HG03575 (cell line): Measurements from ENCODE around the gene DPP3.
A peak's percentile ranks its signal among the peaks of the same experiment; 100 is the strongest.
"Not testable (repeated sequence)": the region's sequence is repeated elsewhere in the genome, so short reads cannot be mapped to it uniquely, and the experiment has no call there.

Experiments used
- ATAC-seq: cut with Tn5 transposase; IDR thresholded peaks from one replicate; pipeline ENCODE4 v1.9.1; 2021; ENCODE audit not compliant: unreplicated experiment, insufficient number of reproducible peaks, low FRiP score; ENCODE audit errors: extremely low read depth

DPP3 gene

DNA sequence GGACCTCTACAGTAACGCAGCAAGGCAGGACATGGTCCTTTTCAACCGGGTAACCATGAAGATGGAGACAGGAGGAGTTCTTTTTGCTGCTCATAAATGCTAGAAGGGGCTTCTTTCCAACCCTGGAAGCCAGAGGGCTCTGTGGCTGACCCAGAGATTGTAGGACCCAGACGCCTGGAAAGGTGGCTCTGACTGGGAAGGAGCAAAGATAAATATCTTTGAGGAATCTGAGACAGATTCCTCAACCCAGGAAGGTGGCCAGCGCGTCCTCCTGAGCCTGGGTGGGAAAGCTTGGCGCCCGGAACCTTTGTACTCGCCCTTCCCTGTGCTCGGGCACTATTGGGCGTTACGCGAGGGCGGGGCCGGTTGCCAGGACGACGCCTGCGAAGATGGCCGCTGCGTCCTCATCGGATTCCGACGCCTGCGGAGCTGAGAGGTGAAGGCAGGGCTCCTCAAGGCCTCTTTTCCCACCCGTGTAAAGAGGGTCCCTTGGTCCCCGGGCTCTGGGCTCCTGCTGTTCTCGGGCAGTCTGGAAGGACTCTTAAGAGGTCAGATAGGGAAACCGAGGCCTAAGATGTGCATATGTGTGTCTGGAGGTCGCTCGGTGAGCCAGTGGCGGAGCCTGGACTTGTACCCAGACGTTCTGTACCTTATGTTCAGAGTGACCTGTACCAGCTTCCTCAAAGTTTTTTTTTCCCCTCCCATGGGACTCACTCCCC, 30.2 kb downstream of the DPP3 start, which contains the start of gene BBS1:
Gene BBS1 (plus strand): TSS at position 365 of the 719 bp plus-strand sequence. CDS start 25 bp downstream, at position 390.
- no peak for ATAC-seq

DNA sequence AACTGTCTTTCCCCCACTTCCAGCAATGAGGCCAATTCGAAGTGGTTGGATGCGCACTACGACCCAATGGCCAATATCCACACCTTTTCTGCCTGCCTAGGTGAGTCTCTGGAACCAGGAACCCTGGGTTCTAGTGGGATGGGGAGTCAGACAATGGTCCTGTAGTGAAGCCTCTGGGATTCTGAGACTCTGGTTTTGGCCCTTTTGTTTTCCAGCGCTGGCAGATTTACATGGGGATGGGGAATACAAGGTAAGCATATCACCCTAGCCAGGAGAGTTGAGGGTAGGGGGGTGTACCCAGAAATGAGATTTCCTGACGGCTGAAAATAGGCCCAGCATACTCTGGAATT, 30.7 kb downstream of the DPP3 start:
- ATAC-seq: no peak

- no peak for ATAC-seq
These were observed 43.4 kb downstream of the DPP3 start for GRCh38 chr11:66523611-66524010.

- ATAC-seq: no peak
These were observed 44.2 kb downstream of the DPP3 start for GRCh38 chr11:66524304-66525040.

- ATAC-seq: no peak
These were observed 48.8 kb downstream of the DPP3 start for GRCh38 chr11:66529069-66529468.

- ATAC-seq: no peak
These were observed 49.4 kb downstream of the DPP3 start for GRCh38 chr11:66529655-66530054.

DNA sequence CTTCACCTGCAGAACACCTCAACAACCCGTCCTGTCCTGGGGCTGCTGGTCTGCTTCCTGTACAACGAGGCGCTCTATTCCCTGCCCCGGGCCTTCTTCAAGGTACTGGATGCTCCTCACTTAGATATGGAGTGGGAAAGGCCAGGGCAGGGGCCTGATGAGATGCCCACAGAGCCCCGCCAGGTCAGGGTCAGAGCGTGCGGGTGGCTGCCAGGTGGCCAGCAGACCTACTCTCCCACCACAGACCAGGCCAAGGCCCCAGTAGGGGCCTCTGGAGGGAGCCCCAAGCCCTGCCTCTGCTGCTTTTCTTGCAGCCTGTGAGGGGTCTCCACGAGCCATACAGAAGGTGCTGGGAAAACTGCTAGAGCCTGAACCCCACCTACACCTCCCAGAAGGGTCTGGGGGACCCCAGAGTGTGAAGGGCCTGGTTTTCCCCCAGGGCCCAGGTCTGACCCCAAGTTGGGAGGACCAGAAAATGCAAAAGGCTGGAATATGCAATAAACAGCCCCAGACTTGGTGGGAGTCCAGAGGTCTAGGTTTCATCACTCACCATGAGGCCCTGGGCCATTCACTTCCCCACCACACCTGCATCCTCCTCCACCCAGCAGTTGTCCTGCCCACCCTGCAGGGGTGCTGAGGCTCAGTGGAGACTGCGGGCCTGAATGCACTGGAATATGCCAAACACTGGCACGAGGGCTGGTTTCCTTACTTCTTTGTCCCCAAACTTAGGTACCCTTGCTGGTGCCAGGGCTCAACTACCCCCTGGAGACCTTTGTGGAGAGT, 50.9 kb downstream of the DPP3 start:
- no peak for ATAC-seq

DNA sequence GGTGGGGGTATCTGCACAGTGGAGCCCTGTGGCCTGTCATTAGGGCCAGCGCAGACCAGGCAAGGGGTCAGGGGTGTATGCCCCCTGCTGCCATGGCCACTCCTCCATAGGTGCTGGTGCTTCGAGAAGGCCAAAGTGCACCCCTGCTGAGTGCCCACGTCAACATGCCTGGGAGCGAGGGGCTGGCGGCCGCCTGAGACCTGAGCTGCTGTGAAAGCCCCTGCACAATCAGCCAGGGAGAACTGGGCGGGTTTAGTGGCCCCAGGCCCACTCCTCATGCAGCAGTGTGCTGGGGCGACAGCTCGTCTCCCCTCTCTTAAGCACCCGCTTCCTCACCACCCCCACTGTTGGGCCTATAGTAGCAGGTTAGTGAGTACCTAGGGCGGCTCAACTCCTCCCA, 51.6 kb downstream of the DPP3 start:
- no peak for ATAC-seq

DNA sequence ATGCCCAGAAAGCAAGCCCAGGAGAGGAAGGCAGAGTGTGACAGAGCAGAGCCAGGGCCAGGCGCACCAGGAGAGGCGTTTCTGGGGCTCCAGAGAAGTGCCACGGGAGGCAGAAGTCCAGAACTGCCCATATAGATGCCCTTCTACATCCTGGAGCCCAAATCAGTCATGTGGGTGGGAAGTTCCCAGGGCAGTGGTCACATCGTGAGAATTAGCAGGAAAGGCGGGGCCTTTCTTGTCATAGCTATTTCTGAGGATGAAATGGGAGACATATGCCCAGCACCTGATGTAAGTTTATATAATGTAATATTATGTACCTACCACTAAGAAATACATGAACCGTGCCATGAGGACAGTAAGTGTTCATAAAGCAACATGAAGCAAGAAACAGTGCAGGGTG, 52.5 kb downstream of the DPP3 start:
- no peak for ATAC-seq

GRCh38 chr11:66539170-66539869, 59.1 kb downstream of the DPP3 start:
- ATAC-seq: no peak

DNA sequence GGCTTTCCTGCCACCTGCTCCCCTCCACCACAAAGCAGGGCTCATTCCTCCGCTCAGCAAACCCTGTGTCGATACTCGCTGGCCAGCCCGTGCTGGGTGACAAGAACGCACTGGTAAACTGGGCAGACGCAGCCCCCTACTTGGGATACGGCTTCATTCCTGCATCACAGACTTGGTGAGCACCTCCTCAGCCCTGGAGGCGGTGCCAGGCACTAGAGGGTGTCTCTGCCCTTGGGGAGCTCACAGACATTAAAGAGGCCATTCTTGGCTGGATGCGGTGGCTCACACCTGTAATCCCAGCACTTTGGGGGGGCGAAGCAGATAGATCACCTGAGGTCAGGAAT, 59.6 kb downstream of the DPP3 start:
- ATAC-seq: no peak

- ATAC-seq: not testable (repeated sequence)
These were observed 60.4 kb downstream of the DPP3 start for GRCh38 chr11:66540598-66540997.

GRCh38 chr11:66541892-66542291, 61.7 kb downstream of the DPP3 start:
- ATAC-seq: no peak

- ATAC-seq: no peak
These were observed 62.1 kb downstream of the DPP3 start for GRCh38 chr11:66542362-66542761.

- ATAC-seq: no peak
These were observed 63.3 kb downstream of the DPP3 start for GRCh38 chr11:66543263-66544107.

DNA sequence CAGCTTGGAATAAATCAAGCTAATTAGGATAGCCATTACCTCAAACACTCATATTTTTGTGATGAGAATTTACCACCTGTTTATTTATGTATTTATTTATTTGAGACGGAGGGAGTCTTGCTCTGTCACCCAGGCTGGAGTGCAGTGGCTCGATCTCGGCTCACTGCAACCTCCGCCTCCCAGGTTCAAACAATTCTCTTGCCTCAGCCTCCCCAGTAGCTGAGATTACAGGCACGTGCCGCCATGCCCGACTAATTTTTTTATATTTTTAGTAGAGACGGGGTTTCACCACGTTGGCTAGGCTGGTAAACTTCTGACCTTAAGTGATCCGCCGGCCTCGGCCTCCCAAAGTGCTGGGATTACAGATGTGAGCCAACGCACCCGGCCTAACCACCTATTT, 64.7 kb downstream of the DPP3 start:
- not testable (repeated sequence) for ATAC-seq

GRCh38 chr11:66545701-66546367, 65.6 kb downstream of the DPP3 start, which contains the start of gene ZDHHC24:
ZDHHC24 (minus strand) TSS chr11:66546048; CDS start chr11:66546003, 45 bp downstream.
- peak; percentile 50 for ATAC-seq
